GM12878 (cell line): Measurements from ENCODE around the gene KDM3B.

Experiments
- EP300 ChIP-seq, 2 experiments: fragments of 150-350 bp in 1 of 2; IDR thresholded peaks; 2 replicates each; pipeline ENCODE4 v1.6.1; 2011 to 2012; ENCODE audit warnings: low read depth in 2 of 2, low read length in 2 of 2, borderline replicate concordance in 1 of 2, improper control_type of control experiment in 1 of 2, inconsistent platforms in 1 of 2; ENCODE audit not compliant: control insufficient read depth in 1 of 2
- FOS ChIP-seq: IDR thresholded peaks from 3 replicates; pipeline ENCODE4 v1.6.1; 2011; ENCODE audit warnings: borderline replicate concordance; ENCODE audit not compliant: insufficient read length; ENCODE audit errors: extremely low read depth
- NR2C1 ChIP-seq: fragments of 450-650 bp; IDR thresholded peaks from 2 replicates; pipeline ENCODE4 v1.6.1; 2017; ENCODE audit warnings: antibody characterized with exemption, mild to moderate bottlenecking, moderate library complexity
- POLR2AphosphoS5 ChIP-seq: IDR thresholded peaks from 2 replicates; pipeline ENCODE4 v1.6.1; 2011; ENCODE audit warnings: mild to moderate bottlenecking, low read length, inconsistent platforms
- RAD51 ChIP-seq: fragments of 450-650 bp; IDR thresholded peaks from 2 replicates; pipeline ENCODE4 v1.6.1; 2016; ENCODE audit warnings: moderate library complexity, mild to moderate bottlenecking, inconsistent platforms
- SP1 ChIP-seq: IDR thresholded peaks from one replicate; pipeline ENCODE4 v1.6.1; 2011; ENCODE audit warnings: low read depth, low read length
- SREBF1 ChIP-seq: IDR thresholded peaks from 2 replicates; pipeline ENCODE4 v1.6.1; 2012; ENCODE audit warnings: mild to moderate bottlenecking, low read length
- SUZ12 ChIP-seq: fragments of 200-600 bp; sonication (generic); IDR thresholded peaks from one replicate; pipeline ENCODE4 v1.6.1; 2018; ENCODE audit warnings: antibody characterized with exemption, mild to moderate bottlenecking; ENCODE audit not compliant: unreplicated experiment
- TAF1 ChIP-seq: IDR thresholded peaks from 2 replicates; pipeline ENCODE4 v1.6.1; 2011; ENCODE audit warnings: mild to moderate bottlenecking, low read depth, low read length, borderline replicate concordance
- TCF7 ChIP-seq: IDR thresholded peaks from 2 replicates; pipeline ENCODE4 v1.6.1; 2014; ENCODE audit warnings: antibody characterized with exemption, borderline replicate concordance
- ZBTB11 ChIP-seq: fragments of 450-650 bp; formaldehyde crosslinking; IDR thresholded peaks from 2 replicates; pipeline ENCODE4 v1.5.0; 2022; ENCODE audit warnings: mild to moderate bottlenecking, missing genetic modification characterization
- ZNF274 ChIP-seq: IDR thresholded peaks from one replicate; pipeline ENCODE4 v1.8.0; 2011; ENCODE audit not compliant: insufficient read length, insufficient read depth
- TF ChIP-seq, protein P1 (sequence below): fragments of 450-650 bp; IDR thresholded peaks from 2 replicates; pipeline ENCODE4 v1.6.1; 2017; ENCODE audit warnings: mild to moderate bottlenecking, moderate library complexity
- TF ChIP-seq, protein P2 (sequence below), 3 experiments: IDR thresholded peaks in 2 of 3; conservative IDR thresholded peaks in 1 of 3; 2 replicates each; pipeline ENCODE4 v1.5.1; 2011; ENCODE audit warnings: low read depth in 3 of 3, low read length in 3 of 3, mild to moderate bottlenecking in 3 of 3, control low read depth in 2 of 3, moderate library complexity in 2 of 3, inconsistent platforms in 1 of 3, mixed read lengths in 1 of 3; ENCODE audit not compliant: control insufficient read depth in 2 of 3, insufficient read depth in 1 of 3; ENCODE audit errors: extremely low read depth in 1 of 3

- TF ChIP-seq ZNF274 = no peak
- no peak for TF ChIP-seq TAF1
- TF ChIP-seq RAD51 = no peak
- no peak for TF ChIP-seq EP300 (IDR thresholded peaks at IDR 0.05; ENCODE audit: borderline replicate concordance in 1 of 2, control insufficient read depth in 1 of 2, low read depth in 2 of 2, low read length in 2 of 2)
- no peak for TF ChIP-seq ZBTB11
- TF ChIP-seq, protein P1, sequence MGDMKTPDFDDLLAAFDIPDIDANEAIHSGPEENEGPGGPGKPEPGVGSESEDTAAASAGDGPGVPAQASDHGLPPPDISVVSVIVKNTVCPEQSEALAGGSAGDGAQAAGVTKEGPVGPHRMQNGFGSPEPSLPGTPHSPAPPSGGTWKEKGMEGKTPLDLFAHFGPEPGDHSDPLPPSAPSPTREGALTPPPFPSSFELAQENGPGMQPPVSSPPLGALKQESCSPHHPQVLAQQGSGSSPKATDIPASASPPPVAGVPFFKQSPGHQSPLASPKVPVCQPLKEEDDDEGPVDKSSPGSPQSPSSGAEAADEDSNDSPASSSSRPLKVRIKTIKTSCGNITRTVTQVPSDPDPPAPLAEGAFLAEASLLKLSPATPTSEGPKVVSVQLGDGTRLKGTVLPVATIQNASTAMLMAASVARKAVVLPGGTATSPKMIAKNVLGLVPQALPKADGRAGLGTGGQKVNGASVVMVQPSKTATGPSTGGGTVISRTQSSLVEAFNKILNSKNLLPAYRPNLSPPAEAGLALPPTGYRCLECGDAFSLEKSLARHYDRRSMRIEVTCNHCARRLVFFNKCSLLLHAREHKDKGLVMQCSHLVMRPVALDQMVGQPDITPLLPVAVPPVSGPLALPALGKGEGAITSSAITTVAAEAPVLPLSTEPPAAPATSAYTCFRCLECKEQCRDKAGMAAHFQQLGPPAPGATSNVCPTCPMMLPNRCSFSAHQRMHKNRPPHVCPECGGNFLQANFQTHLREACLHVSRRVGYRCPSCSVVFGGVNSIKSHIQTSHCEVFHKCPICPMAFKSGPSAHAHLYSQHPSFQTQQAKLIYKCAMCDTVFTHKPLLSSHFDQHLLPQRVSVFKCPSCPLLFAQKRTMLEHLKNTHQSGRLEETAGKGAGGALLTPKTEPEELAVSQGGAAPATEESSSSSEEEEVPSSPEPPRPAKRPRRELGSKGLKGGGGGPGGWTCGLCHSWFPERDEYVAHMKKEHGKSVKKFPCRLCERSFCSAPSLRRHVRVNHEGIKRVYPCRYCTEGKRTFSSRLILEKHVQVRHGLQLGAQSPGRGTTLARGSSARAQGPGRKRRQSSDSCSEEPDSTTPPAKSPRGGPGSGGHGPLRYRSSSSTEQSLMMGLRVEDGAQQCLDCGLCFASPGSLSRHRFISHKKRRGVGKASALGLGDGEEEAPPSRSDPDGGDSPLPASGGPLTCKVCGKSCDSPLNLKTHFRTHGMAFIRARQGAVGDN = no peak
- TF ChIP-seq, protein P2, sequence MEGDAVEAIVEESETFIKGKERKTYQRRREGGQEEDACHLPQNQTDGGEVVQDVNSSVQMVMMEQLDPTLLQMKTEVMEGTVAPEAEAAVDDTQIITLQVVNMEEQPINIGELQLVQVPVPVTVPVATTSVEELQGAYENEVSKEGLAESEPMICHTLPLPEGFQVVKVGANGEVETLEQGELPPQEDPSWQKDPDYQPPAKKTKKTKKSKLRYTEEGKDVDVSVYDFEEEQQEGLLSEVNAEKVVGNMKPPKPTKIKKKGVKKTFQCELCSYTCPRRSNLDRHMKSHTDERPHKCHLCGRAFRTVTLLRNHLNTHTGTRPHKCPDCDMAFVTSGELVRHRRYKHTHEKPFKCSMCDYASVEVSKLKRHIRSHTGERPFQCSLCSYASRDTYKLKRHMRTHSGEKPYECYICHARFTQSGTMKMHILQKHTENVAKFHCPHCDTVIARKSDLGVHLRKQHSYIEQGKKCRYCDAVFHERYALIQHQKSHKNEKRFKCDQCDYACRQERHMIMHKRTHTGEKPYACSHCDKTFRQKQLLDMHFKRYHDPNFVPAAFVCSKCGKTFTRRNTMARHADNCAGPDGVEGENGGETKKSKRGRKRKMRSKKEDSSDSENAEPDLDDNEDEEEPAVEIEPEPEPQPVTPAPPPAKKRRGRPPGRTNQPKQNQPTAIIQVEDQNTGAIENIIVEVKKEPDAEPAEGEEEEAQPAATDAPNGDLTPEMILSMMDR (IDR thresholded peaks at IDR 0.05 in 2 of 3, conservative IDR thresholded peaks at IDR 0.05 in 1 of 3; ENCODE audit: control insufficient read depth in 2 of 3, extremely low read depth in 1 of 3, insufficient read depth in 1 of 3, low read depth in 3 of 3, low read length in 3 of 3) = no peak
- no peak for TF ChIP-seq POLR2AphosphoS5
- no peak for TF ChIP-seq FOS
- TF ChIP-seq NR2C1 = no peak
- TF ChIP-seq SP1 = no peak
- no peak for TF ChIP-seq SUZ12
- no peak for TF ChIP-seq TCF7
- TF ChIP-seq SREBF1 = no peak
Measured at GRCh38 chr5:138445547-138446271, 93.2 kb downstream of the KDM3B start.
